Lower leg skin (tissue), 4 donors: Measurements from ENCODE around the gene ARHGEF11. TPM values are rescaled to one million over a fixed set of nuclear protein-coding genes. Genes with fewer than 3 reads are reported as not detected.

ENCODE experiments used
- DNase-seq, 2 donors: peaks; one replicate each; pipeline ENCODE4 v3.0.0-alpha.2; 2019; ENCODE audit warnings: low spot score in 2 of 2
- H3K4me3 ChIP-seq: fragments of 200-600 bp; sonication (generic); 2 replicates; pipeline ENCODE4 v1.5.1; 2017; ENCODE audit warnings: mild to moderate bottlenecking, low read depth; ENCODE audit not compliant: poor library complexity, severe bottlenecking
- POLR2A ChIP-seq, 2 donors: fragments of 450-650 bp; IDR thresholded peaks; one replicate each; pipeline ENCODE4 v1.6.1; 2016 to 2017; ENCODE audit warnings: antibody characterized with exemption in 2 of 2, mild to moderate bottlenecking in 1 of 2, moderate library complexity in 1 of 2
- WGBS, 2 donors: methylation state at CpG; one replicate each; pipeline ENCODE4 v1.1.5; 2018; 5-methylcytosine and 5-hydroxymethylcytosine counted together
- intact Hi-C: fragments of 100-400 bp; cut with DNase I; formaldehyde crosslinking; loops from one replicate; pipeline ENCODE4 v1.15.0; 2023; ENCODE audit warnings: low total_unique reads
- total RNA-seq, 4 donors: library from RNA; depleted of rRNA; stranded (reverse); fragments of >200 nt; gene quantifications; one replicate each; pipeline ENCODE4 v1.1.0, GENCODE V29; 2016
- TF ChIP-seq, protein P1 (sequence below), 3 donors: fragments of 450-650 bp; IDR thresholded peaks; one replicate each; pipeline ENCODE4 v1.5.1; 2016; ENCODE audit warnings: antibody characterized with exemption in 3 of 3, mild to moderate bottlenecking in 3 of 3, moderate library complexity in 2 of 3

ARHGEF11 gene
- total RNA-seq, 4 donors from 2014 or later: 16.3 to 30.9 (median 27.3) TPM

DNA sequence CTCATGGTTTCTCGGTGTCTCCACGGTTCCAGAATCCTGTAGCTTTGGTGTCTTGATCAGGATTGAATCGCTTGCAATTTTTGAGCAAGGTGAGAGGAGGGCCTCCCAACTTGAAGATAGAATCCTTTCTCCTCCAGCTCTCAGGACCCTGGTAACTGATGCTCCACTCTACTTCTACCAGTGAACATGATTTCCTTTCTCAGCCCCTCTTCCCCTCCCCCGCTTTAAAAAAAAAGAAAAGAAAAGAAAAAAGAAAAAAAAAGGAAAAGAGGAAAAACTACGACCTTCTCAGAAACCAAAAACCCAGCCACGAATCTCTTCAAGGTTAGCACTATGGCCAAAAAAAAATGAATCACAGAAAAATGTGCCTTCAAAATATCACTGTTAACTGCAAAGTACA, 1.2 kb downstream of the ARHGEF11 start:
- no peak overlapping the region for H3K4me3 ChIP-seq
- TF ChIP-seq POLR2A (IDR thresholded peaks at IDR 0.05): no peak
- TF ChIP-seq, protein P1, sequence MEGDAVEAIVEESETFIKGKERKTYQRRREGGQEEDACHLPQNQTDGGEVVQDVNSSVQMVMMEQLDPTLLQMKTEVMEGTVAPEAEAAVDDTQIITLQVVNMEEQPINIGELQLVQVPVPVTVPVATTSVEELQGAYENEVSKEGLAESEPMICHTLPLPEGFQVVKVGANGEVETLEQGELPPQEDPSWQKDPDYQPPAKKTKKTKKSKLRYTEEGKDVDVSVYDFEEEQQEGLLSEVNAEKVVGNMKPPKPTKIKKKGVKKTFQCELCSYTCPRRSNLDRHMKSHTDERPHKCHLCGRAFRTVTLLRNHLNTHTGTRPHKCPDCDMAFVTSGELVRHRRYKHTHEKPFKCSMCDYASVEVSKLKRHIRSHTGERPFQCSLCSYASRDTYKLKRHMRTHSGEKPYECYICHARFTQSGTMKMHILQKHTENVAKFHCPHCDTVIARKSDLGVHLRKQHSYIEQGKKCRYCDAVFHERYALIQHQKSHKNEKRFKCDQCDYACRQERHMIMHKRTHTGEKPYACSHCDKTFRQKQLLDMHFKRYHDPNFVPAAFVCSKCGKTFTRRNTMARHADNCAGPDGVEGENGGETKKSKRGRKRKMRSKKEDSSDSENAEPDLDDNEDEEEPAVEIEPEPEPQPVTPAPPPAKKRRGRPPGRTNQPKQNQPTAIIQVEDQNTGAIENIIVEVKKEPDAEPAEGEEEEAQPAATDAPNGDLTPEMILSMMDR (IDR thresholded peaks at IDR 0.05): no peak
- intact Hi-C loops: no loop called here
- no peak for DNase-seq
- 37 to 42% methylated on average over 6 of the region's 6 CpGs for WGBS, 2 donors

DNA sequence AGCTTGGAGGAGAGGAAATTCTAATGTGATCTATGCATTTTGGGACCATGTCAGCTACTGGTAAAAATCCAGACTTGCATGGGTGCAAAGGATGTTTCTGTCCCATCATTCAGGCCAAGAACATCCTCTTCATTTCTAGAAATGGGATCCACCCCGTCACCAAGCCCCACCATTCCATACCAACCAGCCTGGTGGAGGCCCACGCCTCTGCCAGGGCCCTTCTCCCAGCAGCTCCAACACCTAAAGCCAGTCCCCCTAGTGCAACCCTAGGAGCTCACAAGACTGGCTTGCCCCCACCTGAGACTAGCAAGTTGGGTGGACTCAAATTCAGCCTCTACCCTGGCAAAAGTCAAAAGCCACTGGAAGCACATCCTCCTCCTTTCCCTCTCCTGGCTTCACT, 1.9 kb downstream of the ARHGEF11 start:
- no peak for TF ChIP-seq POLR2A (IDR thresholded peaks at IDR 0.05)
- WGBS, 2 donors: 69 to 91% methylated on average over 2 of the region's 2 CpGs
- no peak for DNase-seq
- H3K4me3 ChIP-seq: no peak overlapping the region
- intact Hi-C loops: no loop called here

DNA sequence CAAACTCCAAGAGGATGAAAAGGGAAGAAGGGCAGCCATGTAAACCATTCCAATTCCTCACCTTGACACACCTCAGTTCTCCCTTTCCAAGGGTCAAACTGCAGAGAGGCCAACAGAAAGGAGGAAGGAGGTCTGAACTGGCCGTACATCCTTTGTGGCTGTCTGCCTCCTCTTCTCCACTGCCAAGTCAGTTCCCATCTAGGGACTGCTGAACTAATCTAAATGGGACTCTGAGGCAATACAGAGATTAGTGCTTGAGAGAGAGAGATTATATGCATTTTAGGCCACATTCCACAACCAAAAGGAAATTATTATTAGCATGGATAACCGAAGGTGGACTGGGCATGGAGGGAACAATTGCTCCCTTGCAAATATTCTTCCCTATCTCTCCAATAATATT, 2.7 kb downstream of the ARHGEF11 start:
- intact Hi-C loops: no loop called here
- H3K4me3 ChIP-seq: no peak overlapping the region
- no peak for DNase-seq
- 41 to 55% methylated on average over 2 of the region's 2 CpGs for WGBS, 2 donors
- no peak for TF ChIP-seq POLR2A (IDR thresholded peaks at IDR 0.05)

DNA sequence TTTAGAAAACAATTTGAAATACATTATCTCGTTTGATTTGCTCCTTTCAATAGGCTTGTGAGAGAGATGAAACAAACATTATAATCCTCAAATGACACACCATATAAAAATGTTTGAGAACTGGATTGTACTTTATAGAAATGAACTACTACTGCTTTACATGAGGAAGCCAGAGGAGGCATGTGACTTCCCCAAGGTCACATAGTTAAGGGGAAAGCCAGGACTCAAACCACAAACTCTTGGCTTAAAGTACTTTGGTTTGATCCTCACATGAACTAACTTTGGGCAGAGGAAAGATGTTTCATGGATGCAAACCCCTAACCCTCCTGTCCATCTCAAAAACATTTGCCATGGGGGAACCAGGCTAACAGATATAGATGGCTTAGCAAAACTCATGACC, 4.7 kb downstream of the ARHGEF11 start:
- no peak for DNase-seq
- no peak overlapping the region for H3K4me3 ChIP-seq
- 63 to 65% methylated on average over 1 of the region's 1 CpG for WGBS, 2 donors
- TF ChIP-seq, protein P1 (IDR thresholded peaks at IDR 0.05): no peak
- TF ChIP-seq POLR2A (IDR thresholded peaks at IDR 0.05): no peak
- intact Hi-C loops: no loop called here

DNA sequence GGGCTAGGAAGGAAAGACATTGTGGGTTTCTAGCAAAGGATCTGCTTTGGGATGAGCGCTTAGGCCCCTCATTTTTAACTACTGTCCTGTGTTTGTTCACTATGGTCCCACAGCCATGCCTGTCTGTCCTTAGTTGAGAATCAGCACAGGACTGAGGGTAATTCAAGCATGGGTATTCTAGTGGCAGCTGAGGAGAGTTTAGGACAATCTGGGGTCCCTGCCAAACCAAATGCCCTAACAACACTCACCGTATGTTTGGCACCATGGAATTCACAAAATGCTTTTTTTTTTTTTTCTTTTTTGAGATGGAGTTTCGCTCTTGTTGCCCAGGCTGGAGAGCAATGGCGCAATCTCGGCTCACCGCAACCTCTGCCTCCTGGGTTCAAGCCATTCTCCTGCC, 10.4 kb downstream of the ARHGEF11 start:
- intact Hi-C loops: no loop called here
- no peak overlapping the region for H3K4me3 ChIP-seq
- WGBS, 2 donors: 90 to 97% methylated on average over 6 of the region's 6 CpGs
- no peak for TF ChIP-seq POLR2A (IDR thresholded peaks at IDR 0.05)
- TF ChIP-seq, protein P1 (IDR thresholded peaks at IDR 0.05): no peak
- no peak for DNase-seq

DNA sequence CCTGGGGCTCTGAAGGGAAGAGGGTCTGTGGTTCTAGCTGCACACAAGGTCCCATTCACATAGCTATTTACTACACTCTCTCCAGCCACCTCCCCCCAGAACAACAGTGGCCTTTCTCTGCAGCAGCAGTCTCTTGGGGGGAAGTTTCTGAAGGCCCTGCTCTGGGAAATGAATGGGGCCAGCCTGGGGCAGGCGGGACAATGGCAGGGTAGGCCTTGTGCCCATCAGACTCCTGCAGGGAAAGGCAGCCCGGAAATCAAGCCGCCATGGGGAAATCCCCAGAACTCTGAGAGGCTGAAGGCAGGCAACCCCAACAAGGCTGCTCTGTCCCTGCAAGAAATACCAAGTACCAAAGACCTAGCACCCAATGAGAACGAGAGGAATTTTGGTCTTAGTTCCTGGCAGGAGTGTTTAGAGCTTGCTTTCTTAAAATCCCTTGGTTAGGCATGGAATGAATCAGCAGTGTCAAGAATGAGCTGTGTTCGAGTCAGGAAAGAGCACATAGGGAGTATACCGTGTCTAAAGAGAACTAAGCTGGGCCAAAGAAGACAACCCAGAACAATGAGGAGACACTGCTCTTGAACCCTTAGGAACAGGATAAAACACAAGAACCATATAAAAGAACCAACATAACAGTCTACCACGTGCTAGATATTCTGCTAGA, 11.3 kb downstream of the ARHGEF11 start:
- TF ChIP-seq, protein P1 (IDR thresholded peaks at IDR 0.05): no peak
- TF ChIP-seq POLR2A (IDR thresholded peaks at IDR 0.05): no peak
- DNase-seq: no peak
- intact Hi-C loops: no loop called here
- WGBS, 2 donors: 70 to 82% methylated on average over 7 of the region's 7 CpGs
- no peak overlapping the region for H3K4me3 ChIP-seq

DNA sequence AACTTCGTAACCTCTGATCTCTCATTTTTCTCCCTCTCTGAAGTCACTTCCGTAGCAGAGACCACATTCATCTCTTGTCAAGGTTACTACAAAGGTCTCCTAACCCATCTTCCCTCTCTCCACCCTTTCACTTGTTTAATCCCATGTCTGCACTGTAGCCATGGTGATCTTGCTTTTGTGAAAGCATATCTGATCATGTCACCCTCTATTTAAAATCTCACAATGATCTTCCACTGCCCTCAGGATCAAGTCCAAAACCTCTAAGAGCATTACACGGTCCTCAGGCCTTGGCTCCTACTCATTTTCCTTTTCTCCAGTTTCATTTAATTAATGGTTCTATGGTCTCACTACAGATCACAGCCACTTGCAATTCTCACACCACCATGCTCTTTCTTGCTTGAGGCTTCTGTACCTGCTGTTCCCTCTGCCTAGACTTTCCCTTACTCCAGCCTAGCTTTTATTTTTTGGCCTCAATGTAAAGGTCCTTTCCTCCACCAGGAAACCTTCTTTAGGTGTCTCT, 12.1 kb downstream of the ARHGEF11 start:
- no peak overlapping the region for H3K4me3 ChIP-seq
- intact Hi-C loops: no loop called here
- 76 to 77% methylated on average over 3 of the region's 3 CpGs for WGBS, 2 donors
- DNase-seq: no peak
- TF ChIP-seq, protein P1 (IDR thresholded peaks at IDR 0.05): no peak
